Nucleus accumbens (tissue), 56 donors: ENCODE measurements around the gene TAF3.
A peak's percentile ranks its signal among the peaks of the same experiment; 100 is the strongest.

Experiments
- DNase-seq, 56 donors: peaks; one replicate each; lab custom pipeline; 2025; lab: John Stamatoyannopoulos, UW

Gene TAF3

GRCh38 chr10:8053446-8054243 lies 235.3 kb downstream of the TAF3 start:
- DNase-seq: peak in 32 of 56 donors; percentile 4 to 74 (median 33)

GRCh38 chr10:8054244-8054493 lies 235.9 kb downstream of the TAF3 start:
- DNase-seq: no peak

GRCh38 chr10:8054494-8055407 lies 236.4 kb downstream of the TAF3 start, which contains the start of gene GATA3:
Gene GATA3 (plus strand): TSS chr10:8054688. CDS start chr10:8055656, 968 bp downstream.
- DNase-seq: no peak

GRCh38 chr10:8055420-8056349 lies 237.4 kb downstream of the TAF3 start:
- no peak for DNase-seq

- no peak for DNase-seq
These were observed 238.1 kb downstream of the TAF3 start for GRCh38 chr10:8056378-8056777.

- no peak for DNase-seq
These were observed 238.6 kb downstream of the TAF3 start for GRCh38 chr10:8056871-8057331.

- no peak for DNase-seq
These were observed 239.4 kb downstream of the TAF3 start for GRCh38 chr10:8057636-8058273.

GRCh38 chr10:8058274-8059111 lies 240.2 kb downstream of the TAF3 start:
- DNase-seq: no peak

GRCh38 chr10:8059191-8059936 lies 241.1 kb downstream of the TAF3 start:
- no peak for DNase-seq

- DNase-seq: no peak
These were observed 241.9 kb downstream of the TAF3 start for GRCh38 chr10:8060010-8060703.

GRCh38 chr10:8060704-8061121 lies 242.4 kb downstream of the TAF3 start:
- no peak for DNase-seq

- DNase-seq: no peak
These were observed 243.2 kb downstream of the TAF3 start for GRCh38 chr10:8061274-8062211.

- DNase-seq: no peak
These were observed 245.0 kb downstream of the TAF3 start for GRCh38 chr10:8063128-8063908.

- DNase-seq: no peak
These were observed 245.6 kb downstream of the TAF3 start for GRCh38 chr10:8063935-8064334.

- no peak for DNase-seq
These were observed 246.1 kb downstream of the TAF3 start for GRCh38 chr10:8064436-8064835.

GRCh38 chr10:8065651-8066050 lies 247.3 kb downstream of the TAF3 start:
- no peak for DNase-seq
